A673 (cell line): ENCODE results near the gene ATOH7. TPM values are rescaled to one million over a fixed set of nuclear protein-coding genes. Genes with fewer than 3 reads are reported as not detected.

ENCODE experiments used
- BruUV-seq: library from RNA; stranded (reverse); fragments of 400-500 nt; replicated peaks from 2 replicates; lab custom pipeline; 2021; lab: Mats Ljungman, UMichigan
- CTCF ChIA-PET: fragments of 300-600 bp; sonication (Branson Sonifier 250); formaldehyde crosslinking; loops from one replicate; lab custom pipeline; 2022; ENCODE audit warnings: antibody characterized with exemption; lab: Charles Lee
- POLR2A ChIA-PET: fragments of 300-600 bp; sonication (Branson Sonifier 250); formaldehyde crosslinking; loops from one replicate; lab custom pipeline; 2022; ENCODE audit warnings: antibody characterized with exemption; ENCODE audit not compliant: low non-redundant PET; lab: Charles Lee
- DNase-seq: peaks from one replicate; pipeline ENCODE4 v3.0.0-alpha.2; 2015; ENCODE audit warnings: low spot score
- H3K27ac ChIP-seq: fragments of 200-600 bp; sonication (generic); 2 replicates; pipeline ENCODE4 v1.5.1; 2016; ENCODE audit warnings: mixed run types, low read depth, mild to moderate bottlenecking, mixed read lengths, antibody characterized with exemption, low read length; ENCODE audit not compliant: poor library complexity, severe bottlenecking
- H3K27me3 ChIP-seq: fragments of 200-600 bp; sonication (generic); replicated peaks from 2 replicates; pipeline ENCODE4 v1.6.1; 2017; ENCODE audit warnings: mixed run types, low read depth, mild to moderate bottlenecking, mixed read lengths, antibody characterized with exemption, low read length; ENCODE audit not compliant: insufficient read depth, poor library complexity
- H3K36me3 ChIP-seq: fragments of 200-600 bp; sonication (generic); 2 replicates; pipeline ENCODE4 v1.6.1; 2016; ENCODE audit warnings: mixed run types, mild to moderate bottlenecking, mixed read lengths, antibody characterized with exemption, low read length; ENCODE audit not compliant: insufficient read depth, poor library complexity, severe bottlenecking
- H3K4me1 ChIP-seq: fragments of 200-600 bp; sonication (generic); 2 replicates; pipeline ENCODE4 v1.6.1; 2017; ENCODE audit warnings: mixed run types, mild to moderate bottlenecking, mixed read lengths, antibody characterized with exemption, low read length; ENCODE audit not compliant: insufficient read depth, poor library complexity, severe bottlenecking
- H3K4me3 ChIP-seq: fragments of 200-600 bp; sonication (generic); 2 replicates; pipeline ENCODE4 v1.5.1; 2016; ENCODE audit warnings: low read depth, mixed run types, mild to moderate bottlenecking, mixed read lengths, low read length; ENCODE audit not compliant: poor library complexity, severe bottlenecking
- H3K9me3 ChIP-seq: fragments of 200-600 bp; sonication (generic); 2 replicates; pipeline ENCODE4 v1.6.1; 2016; ENCODE audit warnings: mixed run types, low read depth, mild to moderate bottlenecking, mixed read lengths, antibody characterized with exemption, low read length; ENCODE audit not compliant: poor library complexity, severe bottlenecking
- CTCF ChIP-seq: fragments of 300-800, 200-600 bp; sonication (generic); conservative IDR thresholded peaks from 2 replicates; pipeline ENCODE4 v1.5.1; 2017; ENCODE audit warnings: low read depth, mild to moderate bottlenecking, antibody characterized with exemption, low read length, moderate library complexity, mixed read lengths
- EZH2 ChIP-seq: fragments of 200-600 bp; sonication (generic); IDR thresholded peaks from 2 replicates; pipeline ENCODE4 v1.6.1; 2017; ENCODE audit warnings: borderline replicate concordance, low read depth, mild to moderate bottlenecking, mixed read lengths, antibody characterized with exemption, low read length; ENCODE audit not compliant: poor library complexity, severe bottlenecking
- intact Hi-C: fragments of 100-400 bp; cut with micrococcal nuclease; formaldehyde crosslinking; loops from one replicate; pipeline ENCODE4 v1.10.0; 2022; ENCODE audit not compliant: unreplicated experiment
- total RNA-seq: library from RNA; stranded (reverse); gene quantifications from 2 replicates; pipeline ENCODE4 v1.2.3, GENCODE V29; 2021

Gene ATOH7
- total RNA-seq, 1 experiment from 2014 or later: not detected

- ChIA-PET CTCF (no interaction called here), POLR2A (no interaction called here)
- H3K27ac ChIP-seq: no peak overlapping the region
- intact Hi-C loops: no loop called here
- H3K9me3 ChIP-seq: no peaks in the 10 kb centered on the region
- no peaks in the 10 kb centered on the region for H3K36me3 ChIP-seq
- H3K27me3 ChIP-seq: no peaks in the 10 kb centered on the region
- DNase-seq: no peak
- TF ChIP-seq CTCF: no peak
- no peak for TF ChIP-seq EZH2
- H3K4me1 ChIP-seq: no peaks in the 10 kb centered on the region
- no peak overlapping the region for H3K4me3 ChIP-seq
- no TSS peak for BruUV-seq
Measured at GRCh38 chr10:68192113-68192512, 39.8 kb downstream of the ATOH7 start.

- DNase-seq: no peak
- H3K27me3 ChIP-seq: no peaks in the 10 kb centered on the region
- BruUV-seq: no TSS peak
- ChIA-PET CTCF (no interaction called here), POLR2A (interaction anchor here (0.7 kb wide), 1 partner anchor 498 kb away, joined by 8 read pairs; no protein-coding TSS in a partner anchor)
- TF ChIP-seq CTCF (no peak), EZH2 (no peak)
- no peak overlapping the region for H3K27ac ChIP-seq
- intact Hi-C loops: no loop called here
- H3K9me3 ChIP-seq: no peaks in the 10 kb centered on the region
- no peak overlapping the region for H3K4me3 ChIP-seq
- no peaks in the 10 kb centered on the region for H3K36me3 ChIP-seq
- no peaks in the 10 kb centered on the region for H3K4me1 ChIP-seq
Measured at GRCh38 chr10:68188835-68189234, 43.1 kb downstream of the ATOH7 start.

- no peaks in the 10 kb centered on the region for H3K27me3 ChIP-seq
- no peaks in the 10 kb centered on the region for H3K36me3 ChIP-seq
- intact Hi-C loops: no loop called here
- H3K9me3 ChIP-seq: no peaks in the 10 kb centered on the region
- POLR2A ChIA-PET: no interaction called here
- H3K4me1 ChIP-seq: no peaks in the 10 kb centered on the region
- H3K4me3 ChIP-seq: no peak overlapping the region
- DNase-seq: no peak
- no peak overlapping the region for H3K27ac ChIP-seq
- no TSS peak for BruUV-seq
- CTCF ChIA-PET: no interaction called here
- TF ChIP-seq CTCF: no peak
- no peak for TF ChIP-seq EZH2
Measured at GRCh38 chr10:68185085-68185484, 46.8 kb downstream of the ATOH7 start.
